NAMALWA (cell line): Measurements from ENCODE around the gene PELI1.
"Not testable (repeated sequence)": the region's sequence is repeated elsewhere in the genome, so short reads cannot be mapped to it uniquely, and the experiment has no call there.

Experiments
- DNase-seq: peaks from one replicate; pipeline ENCODE4 v3.0.0-alpha.2; 2015; ENCODE audit warnings: low spot score

PELI1 gene

GRCh38 chr2:64085936-64086335 is 58.3 kb downstream of the PELI1 start:
- no peak for DNase-seq

GRCh38 chr2:64081046-64081445 is 63.2 kb downstream of the PELI1 start:
- no peak for DNase-seq

DNA sequence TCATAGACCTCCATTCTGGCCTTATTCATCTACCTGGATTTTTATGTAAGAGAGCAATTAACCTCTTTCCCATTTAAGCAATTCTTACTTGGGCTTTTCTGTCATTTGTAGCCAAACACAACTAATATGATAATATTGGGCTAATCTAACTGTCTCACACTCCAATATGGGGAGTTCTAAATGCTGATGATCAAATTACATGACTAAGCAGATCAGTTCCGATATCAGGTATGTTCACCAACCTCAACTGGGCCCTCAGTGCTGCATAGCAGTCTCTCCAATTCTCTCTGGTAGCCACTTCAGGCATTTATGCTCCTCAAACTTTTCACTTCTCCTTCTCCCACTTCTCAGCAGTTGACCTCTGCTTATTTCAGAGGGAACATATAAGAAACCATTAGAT is 64.0 kb downstream of the PELI1 start:
- no peak for DNase-seq

- not testable (repeated sequence) for DNase-seq
Measured at GRCh38 chr2:64079688-64080087, 64.5 kb downstream of the PELI1 start.

- DNase-seq: not testable (repeated sequence)
Measured at GRCh38 chr2:64076828-64077227, 67.4 kb downstream of the PELI1 start.

- DNase-seq: not testable (repeated sequence)
Measured at GRCh38 chr2:64074616-64075015, 69.6 kb downstream of the PELI1 start.

- no peak for DNase-seq
Measured at GRCh38 chr2:64067326-64067725, 76.9 kb downstream of the PELI1 start.

DNA sequence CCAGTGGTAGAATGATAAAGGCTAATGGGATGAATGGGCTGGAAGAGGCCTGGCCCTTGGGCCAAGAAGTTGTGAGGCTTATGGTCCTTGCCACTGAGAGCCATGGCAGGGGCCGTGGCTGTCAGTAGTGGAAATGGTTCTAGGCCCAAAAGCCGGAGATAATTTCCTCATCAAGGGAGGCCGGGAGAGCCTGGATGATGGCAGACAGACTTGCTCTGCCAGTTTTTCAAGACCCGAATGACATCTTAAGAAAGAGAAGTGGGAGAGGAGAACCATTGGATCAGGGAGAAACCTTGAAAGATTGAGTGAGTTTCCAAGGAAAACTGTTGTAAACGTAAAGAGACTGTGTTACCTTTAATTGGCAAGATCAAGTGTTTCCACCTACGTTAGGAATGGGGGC is 78.7 kb downstream of the PELI1 start:
- no peak for DNase-seq

DNA sequence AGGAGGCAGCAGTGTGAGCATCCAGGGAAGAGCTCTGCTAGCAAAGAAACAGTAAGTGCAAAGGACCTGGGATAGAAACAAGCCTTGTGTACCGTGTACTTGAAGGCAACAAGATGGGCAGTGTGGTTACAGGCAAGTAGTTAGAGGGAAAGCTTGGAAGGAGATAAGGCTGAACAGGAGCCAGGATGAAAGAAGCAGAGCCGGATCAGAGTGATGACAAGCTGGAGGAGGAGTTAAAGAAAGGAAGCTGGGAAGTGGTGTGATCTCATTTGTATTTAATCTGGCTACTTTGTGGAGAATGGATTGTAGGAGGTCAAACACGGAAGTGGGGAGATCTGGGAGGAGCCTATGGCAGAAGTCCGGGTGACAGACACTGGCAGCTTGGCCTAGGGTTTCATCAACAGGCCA is 80.3 kb downstream of the PELI1 start:
- DNase-seq: no peak

GRCh38 chr2:64063454-64063853 is 80.8 kb downstream of the PELI1 start:
- no peak for DNase-seq

- peak; percentile 32 for DNase-seq
Measured at GRCh38 chr2:64062840-64063239, 81.4 kb downstream of the PELI1 start.

DNA sequence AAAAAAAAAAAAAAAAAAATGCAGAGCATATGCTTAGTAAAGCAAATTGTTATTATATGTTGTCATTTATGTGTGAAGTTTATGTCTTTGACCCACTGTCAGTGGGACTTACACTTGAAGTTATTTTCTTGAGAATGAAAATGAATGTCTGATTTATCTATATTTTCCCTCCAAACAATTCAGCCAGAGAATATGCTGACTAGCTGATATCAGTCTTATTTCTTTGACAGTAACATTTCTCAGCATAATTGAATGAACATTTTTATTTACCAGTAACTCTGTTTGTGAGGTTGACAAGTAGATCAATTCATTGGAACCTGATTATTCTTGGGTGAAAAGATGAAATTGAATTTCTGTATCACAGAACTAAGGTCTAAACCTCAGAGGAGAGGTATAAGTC is 85.0 kb downstream of the PELI1 start:
- DNase-seq: no peak

DNA sequence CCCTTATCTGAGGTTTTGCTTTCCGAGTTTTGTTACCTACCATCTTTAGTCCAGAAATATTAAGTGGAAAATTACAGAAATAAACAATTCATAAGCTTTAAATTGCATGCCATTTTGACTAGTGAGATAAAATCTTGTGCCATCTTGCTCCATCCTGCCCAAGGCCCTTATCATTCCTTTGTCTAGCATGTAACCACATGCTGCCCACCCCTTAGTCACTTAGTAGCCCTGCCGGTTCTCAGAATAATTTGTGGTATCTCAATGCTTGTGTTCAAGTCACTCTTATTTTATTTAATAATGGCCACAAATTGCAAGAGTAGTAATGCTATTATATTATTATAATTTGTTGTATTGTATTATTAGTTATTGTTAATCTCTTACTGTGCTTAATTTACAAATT is 88.2 kb downstream of the PELI1 start:
- DNase-seq: no peak

DNA sequence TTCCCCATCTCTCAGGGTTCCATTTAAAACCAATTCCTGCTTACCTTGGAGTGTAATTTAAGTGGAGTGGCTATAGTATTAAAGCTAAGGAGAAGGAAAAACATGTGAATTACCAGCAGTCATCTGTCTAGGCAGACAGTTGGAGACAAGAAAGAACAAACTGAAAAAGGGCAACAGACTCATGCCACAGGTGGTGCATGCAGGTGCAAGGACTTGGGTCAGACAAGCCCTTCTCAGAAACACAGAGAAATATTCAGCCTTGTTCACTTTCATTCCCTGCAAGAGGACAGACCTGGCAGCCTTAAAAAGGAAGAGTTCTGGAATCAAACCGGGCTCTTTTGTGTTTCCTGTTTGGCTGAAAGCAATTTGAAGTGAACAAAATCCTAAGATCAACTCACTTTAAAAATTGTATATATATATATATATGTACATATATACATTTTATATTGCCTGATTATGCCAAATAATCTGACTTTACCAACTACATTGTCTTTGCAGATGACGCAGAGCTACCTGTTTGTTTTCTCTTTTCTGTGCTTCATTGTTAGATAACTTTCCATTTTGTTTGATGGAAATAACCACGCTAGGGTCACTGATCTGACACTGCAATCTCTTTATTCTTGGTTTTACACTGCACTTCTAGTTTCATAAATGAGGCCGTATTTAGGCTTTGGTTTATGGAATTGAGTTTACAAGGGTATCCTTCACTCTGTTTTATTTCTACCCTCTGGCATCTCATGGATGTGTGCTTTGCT is 89.9 kb downstream of the PELI1 start:
- DNase-seq: peak; percentile 60

DNA sequence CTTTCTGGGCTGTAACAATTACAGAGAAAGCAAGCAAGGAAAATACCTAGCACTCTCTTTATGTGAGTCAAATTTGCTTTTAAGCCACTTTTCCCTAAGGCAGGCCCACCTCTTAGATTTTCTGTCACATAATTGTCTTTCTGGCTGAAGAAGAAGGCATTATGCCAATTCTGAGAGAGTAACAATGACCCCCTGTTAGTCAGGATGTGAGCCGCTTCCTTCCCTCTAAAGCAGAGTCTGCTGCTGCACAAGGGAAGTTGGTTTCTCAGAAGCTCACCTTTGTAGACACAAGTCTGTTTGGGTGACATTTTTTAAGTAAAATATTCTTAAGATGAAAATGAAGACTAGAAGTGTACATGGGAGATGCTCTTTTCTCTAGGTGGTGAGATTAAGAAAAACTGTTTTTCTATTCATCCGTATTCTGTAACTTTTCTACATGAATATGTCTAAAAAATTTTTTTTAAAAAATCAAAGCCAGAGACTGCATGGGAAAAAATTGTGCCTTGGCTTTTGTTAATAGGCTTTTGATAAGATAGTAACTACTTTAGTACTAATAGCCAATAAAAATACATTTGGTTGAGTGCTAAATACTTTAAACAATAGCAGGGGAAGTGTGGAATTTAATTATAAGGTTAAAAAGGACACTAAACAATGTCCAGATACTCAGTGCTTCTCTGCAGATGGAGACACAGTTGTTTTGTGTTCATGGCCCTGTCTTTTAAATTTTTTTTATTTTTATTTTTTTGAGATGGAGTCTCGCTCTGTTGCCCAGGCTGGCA is 91.6 kb downstream of the PELI1 start:
- DNase-seq: no peak

- peak; percentile 90 for DNase-seq
Measured at GRCh38 chr2:64049633-64050220, 94.5 kb downstream of the PELI1 start.

DNA sequence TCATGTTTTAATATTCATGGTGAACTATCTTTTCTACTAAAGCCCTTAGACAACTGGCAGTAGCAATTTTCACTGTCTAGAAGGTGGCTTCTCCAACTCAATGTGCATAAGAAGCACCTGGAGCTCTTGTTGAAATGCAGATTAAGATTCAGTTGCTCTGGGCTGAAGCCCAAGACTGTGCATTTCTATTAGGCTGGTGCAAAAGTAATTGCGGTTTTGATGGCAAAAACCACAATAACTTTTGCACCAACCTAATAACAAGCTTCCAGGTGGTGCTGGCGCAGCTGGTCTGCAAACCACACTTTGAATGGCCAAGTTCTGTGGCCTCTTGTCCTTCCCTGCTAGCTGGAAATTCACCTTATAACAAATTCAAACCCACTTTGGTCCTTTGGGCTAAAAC is 98.3 kb downstream of the PELI1 start:
- peak; percentile 23 for DNase-seq
